ENCODE data around the gene GMNN.

Gene GMNN

GRCh38 chr6:24818346-24818745 lies 43.6 kb downstream of the GMNN start:
- DNase-seq = no peak

GRCh38 chr6:24821860-24822444 lies 47.2 kb downstream of the GMNN start:
- DNase-seq = no peak

- DNase-seq = no peak
These were observed 48.0 kb downstream of the GMNN start for GRCh38 chr6:24822696-24823095.

GRCh38 chr6:24823185-24823584 lies 48.4 kb downstream of the GMNN start:
- no peak for DNase-seq

GRCh38 chr6:24824142-24824938 lies 49.6 kb downstream of the GMNN start:
- DNase-seq = no peak

GRCh38 chr6:24825130-24825630 lies 50.4 kb downstream of the GMNN start:
- DNase-seq = no peak

- DNase-seq = no peak
These were observed 52.4 kb downstream of the GMNN start for GRCh38 chr6:24827162-24827561.

GRCh38 chr6:24827970-24828369 lies 53.2 kb downstream of the GMNN start:
- no peak for DNase-seq

GRCh38 chr6:24829657-24830056 lies 54.9 kb downstream of the GMNN start:
- DNase-seq = no peak

GRCh38 chr6:24831771-24832716 lies 57.3 kb downstream of the GMNN start:
- no peak for DNase-seq

- DNase-seq = no peak
These were observed 58.1 kb downstream of the GMNN start for GRCh38 chr6:24832794-24833193.

- DNase-seq = no peak
These were observed 59.1 kb downstream of the GMNN start for GRCh38 chr6:24833711-24834386.
